ENCODE measurements around the gene ADRA1B. TPM values are rescaled to one million over a fixed set of nuclear protein-coding genes. Genes with fewer than 3 reads are reported as not detected.

ADRA1B gene
- total RNA-seq, 1 experiment from 2014 or later: not detected

DNA sequence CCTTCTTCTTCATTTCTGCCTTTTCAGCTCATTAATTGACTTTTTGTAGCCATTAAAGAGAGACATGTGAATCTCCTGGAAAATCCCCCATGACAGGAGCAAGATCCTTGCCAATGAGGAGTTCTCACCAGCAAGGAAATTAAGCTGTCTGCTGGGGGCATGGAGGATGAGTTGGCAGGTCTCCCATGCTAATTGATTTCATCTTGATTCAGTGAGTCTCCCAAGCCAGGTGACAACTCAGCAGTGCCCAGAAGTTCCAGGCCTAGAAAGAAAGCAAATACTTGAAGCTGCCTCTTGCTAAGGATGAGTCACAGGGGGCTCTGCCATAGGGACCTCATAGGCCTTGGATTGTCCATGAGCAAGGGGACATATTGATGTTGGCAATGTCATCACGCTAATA lies 30.0 kb upstream of the ADRA1B start:
- Histone ChIP-seq H3K9me3 (ENCODE audit: control insufficient read depth, low read depth, low read length) (no peaks in the 10 kb centered on the region), H2AFZ (ENCODE audit: low read length) (no peak overlapping the region), H3K4ac (ENCODE audit: low read depth, low read length) (no peak overlapping the region), H3K23ac (ENCODE audit: insufficient read length, low read depth, low read length) (no peak overlapping the region), H2BK120ac (ENCODE audit: low read depth, low read length, poor library complexity, severe bottlenecking) (no peak overlapping the region), H4K91ac (ENCODE audit: insufficient read length, low read depth, low read length) (no peak overlapping the region), H4K5ac (ENCODE audit: insufficient read length, low read depth, low read length) (no peak overlapping the region), H2AK5ac (ENCODE audit: insufficient read length, low read length) (no peak overlapping the region), H3K4me1 (ENCODE audit: insufficient read depth, low read length) (no peaks in the 10 kb centered on the region), H4K20me1 (ENCODE audit: control insufficient read depth, insufficient read depth, insufficient read length) (no peaks in the 10 kb centered on the region), H3K18ac (ENCODE audit: insufficient read length, low read depth, low read length) (no peak overlapping the region), H3K4me2 (ENCODE audit: insufficient read depth, insufficient read length, low read length) (no peak overlapping the region), H2BK20ac (ENCODE audit: low read depth, low read length, poor library complexity, severe bottlenecking) (no peak overlapping the region), H3K27ac (ENCODE audit: insufficient read length, low read depth, low read length) (no peak overlapping the region), H3K9ac (ENCODE audit: extremely low read depth, insufficient read length, low read length) (no peak overlapping the region), H3K79me2 (ENCODE audit: insufficient read depth, low read length) (no peaks in the 10 kb centered on the region), H3K56ac (ENCODE audit: insufficient read length, low read depth, low read length) (no peak overlapping the region), H4K8ac (replicated peaks; ENCODE audit: insufficient read length, low read depth, low read length) (no peak overlapping the region), H3K23me2 (ENCODE audit: insufficient read length, low read depth, low read length, poor library complexity, severe bottlenecking) (no peaks in the 10 kb centered on the region), H2BK12ac (ENCODE audit: insufficient read length, low read depth, low read length) (no peak overlapping the region), H2BK15ac (ENCODE audit: low read depth, low read length) (no peak overlapping the region), H3K14ac (ENCODE audit: insufficient read depth, low read length) (no peak overlapping the region), H2BK5ac (ENCODE audit: insufficient read length, low read length) (no peak overlapping the region), H3K79me1 (ENCODE audit: insufficient read depth, low read depth, low read length, poor library complexity, severe bottlenecking) (no peaks in the 10 kb centered on the region), H3K27me3 (ENCODE audit: insufficient read depth, low read length) (no peaks in the 10 kb centered on the region), H3T11ph (ENCODE audit: low read length) (no peak overlapping the region)
- Mint-ChIP-seq H3K27ac (no peak overlapping the region), H3K4me3 (no peak overlapping the region), H3K36me3 (ENCODE audit: insufficient read depth in 1 of 3, low read depth in 3 of 3) (no peaks in the 10 kb centered on the region), H3K4me1 (peaks cover 4 to 5% of the 10 kb centered on the region in 2 experiments), H3K9me3 (no peaks in the 10 kb centered on the region), H3K27me3 (ENCODE audit: low read depth) (peaks cover 4% of the 10 kb centered on the region)
- TF ChIP-seq, protein P1, sequence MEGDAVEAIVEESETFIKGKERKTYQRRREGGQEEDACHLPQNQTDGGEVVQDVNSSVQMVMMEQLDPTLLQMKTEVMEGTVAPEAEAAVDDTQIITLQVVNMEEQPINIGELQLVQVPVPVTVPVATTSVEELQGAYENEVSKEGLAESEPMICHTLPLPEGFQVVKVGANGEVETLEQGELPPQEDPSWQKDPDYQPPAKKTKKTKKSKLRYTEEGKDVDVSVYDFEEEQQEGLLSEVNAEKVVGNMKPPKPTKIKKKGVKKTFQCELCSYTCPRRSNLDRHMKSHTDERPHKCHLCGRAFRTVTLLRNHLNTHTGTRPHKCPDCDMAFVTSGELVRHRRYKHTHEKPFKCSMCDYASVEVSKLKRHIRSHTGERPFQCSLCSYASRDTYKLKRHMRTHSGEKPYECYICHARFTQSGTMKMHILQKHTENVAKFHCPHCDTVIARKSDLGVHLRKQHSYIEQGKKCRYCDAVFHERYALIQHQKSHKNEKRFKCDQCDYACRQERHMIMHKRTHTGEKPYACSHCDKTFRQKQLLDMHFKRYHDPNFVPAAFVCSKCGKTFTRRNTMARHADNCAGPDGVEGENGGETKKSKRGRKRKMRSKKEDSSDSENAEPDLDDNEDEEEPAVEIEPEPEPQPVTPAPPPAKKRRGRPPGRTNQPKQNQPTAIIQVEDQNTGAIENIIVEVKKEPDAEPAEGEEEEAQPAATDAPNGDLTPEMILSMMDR (conservative IDR thresholded peaks at IDR 0.05): no peak
- WGBS (ENCODE audit: extremely low coverage, insufficient read length, low lambda C conversion rate): no CpG with 5 or more reads among the region's 1 CpG
- no peak for DNase-seq
